GM23338 (cell line): ENCODE results near the gene RRP8.

Experiments
- CTCF ChIP-seq, 2 experiments: fragments of 200-600 bp in 1 of 2; sonication (generic) in 1 of 2; conservative IDR thresholded peaks; 2 replicates each; pipeline versions ENCODE4 v1.5.1 to v1.6.1; 2016 to 2017; ENCODE audit warnings: antibody characterized with exemption in 2 of 2, low read depth in 2 of 2, mild to moderate bottlenecking in 2 of 2, moderate library complexity in 1 of 2
- EZH2 ChIP-seq: fragments of 200-600 bp; sonication (generic); IDR thresholded peaks from one replicate; pipeline ENCODE4 v1.8.0; 2017; ENCODE audit warnings: antibody characterized with exemption, mild to moderate bottlenecking, low read depth; ENCODE audit not compliant: unreplicated experiment
- REST ChIP-seq: IDR thresholded peaks from one replicate; pipeline ENCODE4 v1.6.1; 2018; ENCODE audit warnings: antibody characterized with exemption; ENCODE audit not compliant: unreplicated experiment

- TF ChIP-seq CTCF (conservative IDR thresholded peaks at IDR 0.05; ENCODE audit: low read depth in 2 of 2) (no peak), REST (no peak), EZH2 (no peak)
These were observed 25.3 kb downstream of the RRP8 start for GRCh38 chr11:6578134-6578533.
